IMR-90 (cell line): ENCODE data around the gene SPHK2.

Experiments
- CEBPB ChIP-seq: IDR thresholded peaks from 2 replicates; pipeline ENCODE4 v1.6.1; 2012; ENCODE audit warnings: low read depth, low read length, improper control_type of control experiment
- FOS ChIP-seq: fragments of 150-350 bp; IDR thresholded peaks from 2 replicates; pipeline ENCODE4 v1.6.1; 2016; ENCODE audit warnings: low read depth, low read length
- MAFK ChIP-seq: IDR thresholded peaks from 2 replicates; pipeline ENCODE4 v1.6.1; 2012; ENCODE audit warnings: low read depth, low read length, improper control_type of control experiment
- MAZ ChIP-seq: IDR thresholded peaks from 2 replicates; pipeline ENCODE4 v1.6.1; 2012; ENCODE audit warnings: low read depth, mild to moderate bottlenecking, low read length, improper control_type of control experiment, moderate library complexity, borderline replicate concordance
- MXI1 ChIP-seq: IDR thresholded peaks from 2 replicates; pipeline ENCODE4 v1.6.1; 2012; ENCODE audit warnings: low read depth, mild to moderate bottlenecking, low read length, moderate library complexity, borderline replicate concordance
- POLR2A ChIP-seq: IDR thresholded peaks from 2 replicates; pipeline ENCODE4 v1.6.1; 2012; ENCODE audit warnings: mild to moderate bottlenecking, low read depth, low read length
- RAD21 ChIP-seq: IDR thresholded peaks from 2 replicates; pipeline ENCODE4 v1.6.1; 2012; ENCODE audit warnings: low read length, improper control_type of control experiment
- RCOR1 ChIP-seq: IDR thresholded peaks from 2 replicates; pipeline ENCODE4 v1.6.1; 2012; ENCODE audit warnings: mild to moderate bottlenecking, low read length, improper control_type of control experiment; ENCODE audit not compliant: insufficient replicate concordance
- RFX5 ChIP-seq: IDR thresholded peaks from 2 replicates; pipeline ENCODE4 v1.8.0; 2012; ENCODE audit warnings: low read depth, mild to moderate bottlenecking, low read length, moderate library complexity
- SMC3 ChIP-seq: fragments of 150-350 bp; IDR thresholded peaks from 2 replicates; pipeline ENCODE4 v1.6.1; 2016; ENCODE audit warnings: low read depth, mild to moderate bottlenecking, antibody characterized with exemption, low read length, moderate library complexity
- TF ChIP-seq, protein P1 (sequence below): conservative IDR thresholded peaks from 2 replicates; pipeline ENCODE4 v1.5.1; 2012; ENCODE audit warnings: mild to moderate bottlenecking, low read depth, low read length, improper control_type of control experiment
- TF ChIP-seq, protein P2 (sequence below): fragments of 150-350 bp; IDR thresholded peaks from 2 replicates; pipeline ENCODE4 v1.6.1; 2017; ENCODE audit warnings: mild to moderate bottlenecking, antibody characterized with exemption, low read length, low read depth

DNA sequence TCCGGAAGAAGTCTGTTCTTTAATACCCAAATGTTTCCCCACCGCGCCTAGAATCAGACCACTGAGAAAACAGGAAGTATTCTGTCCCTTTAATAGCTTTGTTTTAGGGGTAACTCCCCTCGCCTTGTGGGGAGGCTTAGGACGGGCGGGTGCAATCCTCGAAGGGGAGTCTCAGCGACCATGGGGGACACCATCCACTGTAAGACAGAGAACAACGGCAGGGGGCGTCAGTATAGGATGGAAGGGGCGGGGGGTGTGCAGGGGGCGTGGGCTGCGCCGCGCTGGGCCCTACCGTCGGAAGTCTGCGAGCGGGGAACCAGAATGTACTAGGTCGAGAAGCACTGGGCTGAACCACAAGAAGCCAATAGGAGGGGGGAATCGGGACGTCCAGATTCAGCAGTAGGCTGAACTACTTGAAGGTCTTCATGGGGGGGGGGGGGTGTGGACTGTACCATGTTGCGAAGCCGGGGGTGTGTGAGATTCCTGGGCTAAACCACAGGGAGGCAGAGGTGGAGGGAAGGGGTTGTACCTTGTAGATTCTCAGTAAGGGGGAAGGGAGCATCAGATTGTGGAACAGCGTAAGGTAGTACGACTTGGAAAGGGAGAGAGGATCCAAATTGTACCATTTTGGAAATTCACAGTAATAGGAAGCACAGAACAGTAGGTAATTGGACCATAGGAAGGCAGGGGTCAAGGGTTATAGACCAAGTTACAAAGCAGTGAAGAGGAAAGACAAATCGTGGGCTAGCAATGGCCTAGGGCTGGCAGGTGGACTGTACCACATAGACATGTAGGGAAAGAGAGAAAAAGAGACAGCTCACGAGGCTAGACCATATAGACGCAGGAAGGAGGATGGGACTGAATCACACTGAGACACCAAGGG is 18.9 kb downstream of the SPHK2 start:
- TF ChIP-seq RAD21 (no peak), MAFK (no peak), SMC3 (no peak), CEBPB (no peak), RCOR1 (no peak), RFX5 (no peak), POLR2A (no peak), FOS (no peak), MXI1 (no peak), MAZ (peak; percentile 27; the same call in 1 of the 2 replicates)
- TF ChIP-seq, protein P1, sequence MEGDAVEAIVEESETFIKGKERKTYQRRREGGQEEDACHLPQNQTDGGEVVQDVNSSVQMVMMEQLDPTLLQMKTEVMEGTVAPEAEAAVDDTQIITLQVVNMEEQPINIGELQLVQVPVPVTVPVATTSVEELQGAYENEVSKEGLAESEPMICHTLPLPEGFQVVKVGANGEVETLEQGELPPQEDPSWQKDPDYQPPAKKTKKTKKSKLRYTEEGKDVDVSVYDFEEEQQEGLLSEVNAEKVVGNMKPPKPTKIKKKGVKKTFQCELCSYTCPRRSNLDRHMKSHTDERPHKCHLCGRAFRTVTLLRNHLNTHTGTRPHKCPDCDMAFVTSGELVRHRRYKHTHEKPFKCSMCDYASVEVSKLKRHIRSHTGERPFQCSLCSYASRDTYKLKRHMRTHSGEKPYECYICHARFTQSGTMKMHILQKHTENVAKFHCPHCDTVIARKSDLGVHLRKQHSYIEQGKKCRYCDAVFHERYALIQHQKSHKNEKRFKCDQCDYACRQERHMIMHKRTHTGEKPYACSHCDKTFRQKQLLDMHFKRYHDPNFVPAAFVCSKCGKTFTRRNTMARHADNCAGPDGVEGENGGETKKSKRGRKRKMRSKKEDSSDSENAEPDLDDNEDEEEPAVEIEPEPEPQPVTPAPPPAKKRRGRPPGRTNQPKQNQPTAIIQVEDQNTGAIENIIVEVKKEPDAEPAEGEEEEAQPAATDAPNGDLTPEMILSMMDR: peak; percentile 27; the same call in 1 of the 2 replicates
- TF ChIP-seq, protein P2, sequence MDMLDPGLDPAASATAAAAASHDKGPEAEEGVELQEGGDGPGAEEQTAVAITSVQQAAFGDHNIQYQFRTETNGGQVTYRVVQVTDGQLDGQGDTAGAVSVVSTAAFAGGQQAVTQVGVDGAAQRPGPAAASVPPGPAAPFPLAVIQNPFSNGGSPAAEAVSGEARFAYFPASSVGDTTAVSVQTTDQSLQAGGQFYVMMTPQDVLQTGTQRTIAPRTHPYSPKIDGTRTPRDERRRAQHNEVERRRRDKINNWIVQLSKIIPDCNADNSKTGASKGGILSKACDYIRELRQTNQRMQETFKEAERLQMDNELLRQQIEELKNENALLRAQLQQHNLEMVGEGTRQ: no peak
